ENCODE data around the gene EIF4ENIF1.
"Not testable (repeated sequence)": the region's sequence is repeated elsewhere in the genome, so short reads cannot be mapped to it uniquely, and the experiment has no call there.

Gene EIF4ENIF1

DNA sequence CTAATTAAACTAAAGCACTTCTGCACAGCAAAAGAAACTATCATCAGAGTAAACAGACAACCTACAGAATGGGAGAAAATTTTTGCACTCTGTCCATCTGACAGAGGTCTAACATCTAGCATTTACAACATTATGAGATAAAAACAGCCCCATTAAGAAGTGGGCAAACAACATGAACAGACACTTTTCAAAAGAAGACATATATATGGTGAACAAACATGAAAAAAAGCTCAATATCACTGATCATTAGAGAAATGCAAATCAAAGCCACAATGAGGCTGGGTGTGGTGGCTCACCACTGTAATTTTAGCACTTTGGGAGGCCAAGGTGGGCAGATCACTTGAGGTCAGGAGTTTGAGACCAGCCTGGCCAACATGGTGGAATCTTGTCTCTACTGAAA, 17.9 kb upstream of the EIF4ENIF1 start:
- H3K36me3 ChIP-seq (ENCODE audit: control insufficient read depth, low read depth, low read length); H3K27ac ChIP-seq (ENCODE audit: low read length); H3K4me3 ChIP-seq (ENCODE audit: low read length); H3K4me1 ChIP-seq (ENCODE audit: control insufficient read depth, low read depth, low read length); H3K9ac ChIP-seq (ENCODE audit: low read length); H3K9me3 ChIP-seq (ENCODE audit: control insufficient read depth, low read depth, low read length); H3K27me3 ChIP-seq (ENCODE audit: control insufficient read depth, insufficient read depth, low read length): not testable (repeated sequence)

DNA sequence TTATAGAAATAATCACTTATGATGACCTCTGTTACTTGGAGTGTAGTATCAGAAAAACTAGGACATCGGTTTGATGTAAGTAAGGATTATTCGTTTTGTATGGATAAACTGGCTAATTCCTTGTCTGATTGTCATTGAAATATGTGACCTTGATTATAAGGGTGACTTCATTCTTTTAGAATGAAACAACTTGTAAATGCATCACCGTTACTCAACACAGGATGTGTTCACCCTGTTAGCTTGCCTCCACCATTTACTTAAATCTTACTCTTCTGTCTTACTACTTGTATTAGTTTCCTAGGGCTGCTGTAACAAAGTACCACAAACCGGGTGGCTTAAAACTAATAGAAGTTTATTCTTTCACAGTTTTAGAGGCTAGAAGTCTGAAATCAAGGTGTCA, 14.6 kb upstream of the EIF4ENIF1 start:
- Histone ChIP-seq H3K36me3 (ENCODE audit: control insufficient read depth, low read depth, low read length) (peaks cover 6% of the 10 kb centered on the region), H3K27ac (ENCODE audit: low read length) (no peak overlapping the region)

DNA sequence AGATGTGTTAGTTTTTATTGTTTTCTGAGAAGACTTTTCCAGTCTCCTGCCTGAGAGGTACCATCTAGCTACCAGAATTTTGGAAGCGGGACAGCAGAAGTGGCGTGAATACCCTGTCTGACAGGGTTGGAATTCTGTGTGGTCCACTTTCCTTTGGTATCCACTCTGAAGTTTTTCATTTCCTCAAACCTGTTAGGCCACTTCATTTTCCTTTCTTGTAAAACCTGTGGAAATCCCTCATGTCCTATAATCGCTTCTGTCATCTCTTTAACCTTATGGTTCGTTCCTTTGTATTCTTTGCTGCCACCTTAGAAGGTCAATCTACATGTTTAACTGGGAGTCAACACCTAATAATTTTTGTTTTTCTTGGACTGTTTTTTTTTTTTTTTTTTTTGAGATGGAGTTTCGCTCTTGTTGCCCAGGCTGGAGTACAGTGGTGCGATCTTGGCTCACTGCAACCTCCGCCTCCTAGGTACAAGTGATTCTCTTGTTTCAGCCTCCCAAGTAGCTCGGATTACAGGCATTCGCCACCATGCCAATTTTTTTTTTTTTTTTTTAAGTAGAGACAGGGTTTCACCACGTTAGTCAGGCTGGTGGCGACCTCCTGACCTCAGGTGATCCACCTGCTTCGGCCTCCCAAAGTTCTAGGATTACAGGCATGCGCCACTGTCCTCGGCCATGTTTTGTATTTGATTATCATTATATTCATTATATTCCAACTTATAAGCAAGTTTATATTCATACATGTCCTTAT, 13.7 kb upstream of the EIF4ENIF1 start:
- peaks cover under 1% of the 10 kb centered on the region for H3K36me3 ChIP-seq (ENCODE audit: control insufficient read depth, low read depth, low read length)
- no peak overlapping the region for H3K27ac ChIP-seq (ENCODE audit: low read length)
- H3K9ac ChIP-seq (ENCODE audit: low read length) = no peak overlapping the region
- H3K4me3 ChIP-seq (ENCODE audit: low read length) = no peak overlapping the region
- H3K27me3 ChIP-seq (ENCODE audit: control insufficient read depth, insufficient read depth, low read length) = no peaks in the 10 kb centered on the region
- no peaks in the 10 kb centered on the region for H3K4me1 ChIP-seq (ENCODE audit: control insufficient read depth, low read depth, low read length)
- no peaks in the 10 kb centered on the region for H3K9me3 ChIP-seq (ENCODE audit: control insufficient read depth, low read depth, low read length)

More for the DNA sequence above, 14.6 kb upstream of the EIF4ENIF1 start:
- H3K9ac ChIP-seq (ENCODE audit: low read length) = no peak overlapping the region
- H3K4me1 ChIP-seq (ENCODE audit: control insufficient read depth, low read depth, low read length) = no peaks in the 10 kb centered on the region
- no peaks in the 10 kb centered on the region for H3K27me3 ChIP-seq (ENCODE audit: control insufficient read depth, insufficient read depth, low read length)
- H3K4me3 ChIP-seq (ENCODE audit: low read length) = no peak overlapping the region
- no peaks in the 10 kb centered on the region for H3K9me3 ChIP-seq (ENCODE audit: control insufficient read depth, low read depth, low read length)

DNA sequence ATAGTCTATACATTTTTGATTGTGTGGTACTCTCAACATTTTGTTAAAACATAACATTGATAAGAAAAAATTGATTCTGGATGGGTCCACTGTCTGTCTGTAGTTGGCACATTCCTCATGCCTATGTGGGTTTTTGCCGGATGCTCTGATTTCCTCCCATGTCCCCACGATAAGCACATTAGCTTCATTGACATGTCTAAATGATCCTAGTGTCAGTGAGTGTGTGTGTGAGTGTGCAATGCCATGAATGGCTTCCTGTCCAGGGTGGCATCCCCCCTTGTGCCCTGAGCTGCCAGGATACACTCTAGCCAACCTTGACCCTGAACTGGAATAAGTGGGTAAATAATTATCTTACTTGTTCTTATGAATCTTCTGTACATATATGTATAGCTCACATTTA, 12.1 kb upstream of the EIF4ENIF1 start:
- no peaks in the 10 kb centered on the region for H3K9me3 ChIP-seq (ENCODE audit: control insufficient read depth, low read depth, low read length)
- no peak overlapping the region for H3K4me3 ChIP-seq (ENCODE audit: low read length)
- H3K27ac ChIP-seq (ENCODE audit: low read length) = no peak overlapping the region
- H3K27me3 ChIP-seq (ENCODE audit: control insufficient read depth, insufficient read depth, low read length) = peaks cover 12% of the 10 kb centered on the region
- H3K9ac ChIP-seq (ENCODE audit: low read length) = no peak overlapping the region
- H3K36me3 ChIP-seq (ENCODE audit: control insufficient read depth, low read depth, low read length) = no peaks in the 10 kb centered on the region
- peaks cover 5% of the 10 kb centered on the region for H3K4me1 ChIP-seq (ENCODE audit: control insufficient read depth, low read depth, low read length)

DNA sequence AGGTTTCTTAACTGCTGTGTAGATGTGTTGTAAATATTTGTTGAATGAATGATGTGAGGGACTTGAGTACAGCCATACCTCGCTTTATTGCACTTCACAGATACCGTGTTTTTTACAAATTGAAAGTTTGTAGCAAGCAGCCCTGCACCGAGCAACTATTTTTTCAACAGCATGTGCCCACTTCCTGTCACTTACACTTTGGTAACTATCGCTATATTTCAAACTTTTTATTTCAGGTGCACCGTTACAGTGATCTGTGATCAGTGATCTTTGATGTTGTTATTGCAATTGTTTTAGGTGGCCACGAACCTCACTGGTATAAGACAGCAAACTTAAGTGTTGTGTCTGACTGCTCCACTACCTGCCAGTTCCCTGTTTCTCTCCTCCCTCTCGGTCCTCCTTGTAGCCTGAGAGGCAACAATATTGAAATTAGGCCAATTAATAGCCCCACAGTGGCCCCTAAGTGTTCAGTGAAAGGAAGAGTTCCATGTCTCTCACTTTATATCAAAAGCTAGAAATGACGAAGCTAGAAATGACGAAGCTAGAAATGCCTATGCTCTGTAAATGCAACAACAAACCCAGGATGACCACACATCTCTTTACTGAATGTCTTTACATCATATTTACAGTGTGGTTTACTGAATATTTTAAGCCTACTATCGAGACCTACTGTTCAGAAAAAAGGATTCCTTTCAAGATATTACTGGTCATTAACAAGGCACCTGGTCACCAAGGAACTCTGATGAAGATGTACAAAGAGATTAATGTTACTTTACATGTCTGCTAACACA, 7.7 kb upstream of the EIF4ENIF1 start:
- Histone ChIP-seq H3K9me3 (ENCODE audit: control insufficient read depth, low read depth, low read length) (no peaks in the 10 kb centered on the region), H3K4me1 (ENCODE audit: control insufficient read depth, low read depth, low read length) (peaks cover 8% of the 10 kb centered on the region), H3K9ac (ENCODE audit: low read length) (peak overlapping the region; percentile 68), H3K27ac (ENCODE audit: low read length) (no peak overlapping the region), H3K27me3 (ENCODE audit: control insufficient read depth, insufficient read depth, low read length) (peaks cover 12% of the 10 kb centered on the region), H3K36me3 (ENCODE audit: control insufficient read depth, low read depth, low read length) (no peaks in the 10 kb centered on the region), H3K4me3 (ENCODE audit: low read length) (peak overlapping the region; percentile 88)

DNA sequence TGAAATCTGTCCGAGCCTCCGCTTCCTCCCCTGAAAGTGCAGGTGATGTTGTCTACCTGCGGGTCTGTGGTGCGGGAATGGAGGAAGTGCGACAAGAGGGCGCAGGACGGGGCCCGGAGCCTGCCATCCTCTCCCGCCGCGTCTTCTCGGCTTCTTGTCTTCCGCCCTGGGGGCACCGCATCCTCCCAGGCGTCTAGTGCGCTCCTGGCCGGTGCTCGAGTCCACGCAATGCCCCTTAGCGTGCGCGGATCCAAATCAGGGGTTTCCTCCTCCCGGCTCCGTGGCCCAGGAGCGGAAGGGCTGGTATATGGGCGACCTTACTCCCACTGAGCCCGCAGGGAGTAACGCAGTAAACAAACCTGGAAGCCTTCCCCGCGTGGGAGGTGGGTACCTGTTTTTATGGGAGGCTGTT, 7.1 kb upstream of the EIF4ENIF1 start:
- Histone ChIP-seq H3K27me3 (ENCODE audit: control insufficient read depth, insufficient read depth, low read length) (peaks cover 12% of the 10 kb centered on the region), H3K4me3 (ENCODE audit: low read length) (peak overlapping the region; percentile 88), H3K27ac (ENCODE audit: low read length) (no peak overlapping the region), H3K36me3 (ENCODE audit: control insufficient read depth, low read depth, low read length) (no peaks in the 10 kb centered on the region), H3K9ac (ENCODE audit: low read length) (peak overlapping the region; percentile 68), H3K9me3 (ENCODE audit: control insufficient read depth, low read depth, low read length) (no peaks in the 10 kb centered on the region), H3K4me1 (ENCODE audit: control insufficient read depth, low read depth, low read length) (peaks cover 8% of the 10 kb centered on the region)

DNA sequence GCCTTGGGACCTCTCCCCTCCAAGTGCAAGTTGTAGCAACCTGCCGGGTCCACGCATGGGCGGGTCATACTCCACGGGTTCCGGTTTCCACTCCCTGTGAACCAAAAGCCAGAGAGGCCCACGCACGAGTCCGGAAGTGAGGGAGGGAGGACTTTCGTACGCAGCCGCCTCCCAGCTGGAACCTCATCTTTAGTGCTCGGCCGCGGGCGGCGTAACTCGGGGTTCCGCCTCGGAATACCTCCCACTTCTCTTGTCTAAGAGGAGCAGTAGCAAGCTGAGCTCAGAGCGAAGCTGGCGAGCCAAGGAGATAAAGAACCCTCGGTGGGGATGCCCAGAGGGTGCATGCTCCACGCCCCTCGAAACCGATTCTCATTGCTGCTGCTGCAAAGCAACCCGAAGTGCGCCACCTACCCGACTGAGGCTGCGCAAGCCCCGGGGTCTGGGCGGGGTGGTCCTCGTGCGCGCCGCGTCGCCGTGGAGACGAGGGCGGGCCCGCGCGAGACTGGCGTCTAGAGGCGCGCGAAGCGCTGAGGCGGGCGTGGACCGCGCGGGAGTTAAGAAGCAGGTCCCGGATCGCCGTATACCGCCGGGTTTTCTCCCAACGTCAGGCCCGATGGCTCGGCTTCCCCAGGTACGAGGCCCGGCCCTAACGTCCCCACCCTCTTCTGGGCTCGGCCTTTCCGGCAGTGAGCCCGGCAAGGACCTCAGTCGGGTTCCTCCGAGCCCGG, 6.5 kb upstream of the EIF4ENIF1 start, which contains the start of gene SFI1:
TSS of gene SFI1 (plus strand) at position 530 of the 728 bp plus-strand sequence. CDS start 11,749 bp downstream, outside the sequence.
- peaks cover 11% of the 10 kb centered on the region for H3K4me1 ChIP-seq (ENCODE audit: control insufficient read depth, low read depth, low read length)
- no peaks in the 10 kb centered on the region for H3K9me3 ChIP-seq (ENCODE audit: control insufficient read depth, low read depth, low read length)
- H3K27me3 ChIP-seq (ENCODE audit: control insufficient read depth, insufficient read depth, low read length) = peaks cover 12% of the 10 kb centered on the region
- peak within 1 kb of the TSS; percentile 68 for H3K9ac ChIP-seq (ENCODE audit: low read length)
- peak within 1 kb of the TSS; percentile 88 for H3K4me3 ChIP-seq (ENCODE audit: low read length)
- H3K27ac ChIP-seq (ENCODE audit: low read length) = no peak within 1 kb of the TSS
- H3K36me3 ChIP-seq (ENCODE audit: control insufficient read depth, low read depth, low read length) = no peaks in the 10 kb centered on the region

DNA sequence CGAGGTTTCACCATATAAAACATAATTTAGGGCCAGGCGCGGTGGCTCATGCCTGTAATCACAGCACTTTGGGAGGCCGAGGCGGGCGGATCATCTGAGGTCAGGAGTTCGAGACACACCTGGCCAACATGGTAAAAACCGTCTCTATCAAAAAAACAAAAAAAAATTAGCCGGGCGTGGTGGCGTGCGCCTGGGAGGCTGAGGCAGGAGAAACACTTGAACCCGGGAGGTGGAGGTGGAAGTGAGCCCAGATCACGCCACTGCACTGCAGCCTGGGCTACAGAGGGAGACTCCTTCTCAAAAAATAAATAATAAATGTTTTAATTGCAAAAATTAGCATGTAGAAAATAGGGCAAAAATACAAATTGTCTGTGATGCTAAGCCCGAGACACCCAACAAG, 5.7 kb upstream of the EIF4ENIF1 start:
- Histone ChIP-seq H3K4me3 (ENCODE audit: low read length) (peak overlapping the region; percentile 88), H3K27me3 (ENCODE audit: control insufficient read depth, insufficient read depth, low read length) (peaks cover 12% of the 10 kb centered on the region), H3K36me3 (ENCODE audit: control insufficient read depth, low read depth, low read length) (no peaks in the 10 kb centered on the region), H3K9ac (ENCODE audit: low read length) (peak overlapping the region; percentile 68), H3K4me1 (ENCODE audit: control insufficient read depth, low read depth, low read length) (peaks cover 19% of the 10 kb centered on the region), H3K9me3 (ENCODE audit: control insufficient read depth, low read depth, low read length) (no peaks in the 10 kb centered on the region), H3K27ac (ENCODE audit: low read length) (no peak overlapping the region)

DNA sequence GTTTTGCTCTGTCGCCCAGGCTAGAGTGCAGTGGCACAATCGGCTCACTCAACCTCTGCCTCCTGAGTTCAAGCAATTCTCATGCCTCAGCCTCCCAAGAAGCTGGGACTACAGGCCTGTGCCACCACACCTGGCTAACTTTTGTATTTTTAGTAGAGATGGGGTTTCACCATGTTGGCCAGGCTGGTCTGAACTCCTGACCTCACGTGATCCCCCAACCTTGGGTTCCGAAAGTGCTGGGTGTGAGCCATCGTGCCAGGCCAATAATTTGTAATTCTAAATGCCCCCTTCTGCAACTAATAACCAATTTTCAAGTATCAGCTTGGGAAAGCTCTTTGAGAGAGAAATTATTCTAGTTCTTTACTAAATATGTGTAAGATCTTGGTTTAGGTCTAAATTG, 3.7 kb upstream of the EIF4ENIF1 start:
- not testable (repeated sequence) for H3K27ac ChIP-seq (ENCODE audit: low read length); H3K9ac ChIP-seq (ENCODE audit: low read length); H3K4me3 ChIP-seq (ENCODE audit: low read length); H3K36me3 ChIP-seq (ENCODE audit: control insufficient read depth, low read depth, low read length); H3K9me3 ChIP-seq (ENCODE audit: control insufficient read depth, low read depth, low read length)
- peaks cover 12% of the 10 kb centered on the region for H3K27me3 ChIP-seq (ENCODE audit: control insufficient read depth, insufficient read depth, low read length)
- peaks cover 24% of the 10 kb centered on the region for H3K4me1 ChIP-seq (ENCODE audit: control insufficient read depth, low read depth, low read length)

DNA sequence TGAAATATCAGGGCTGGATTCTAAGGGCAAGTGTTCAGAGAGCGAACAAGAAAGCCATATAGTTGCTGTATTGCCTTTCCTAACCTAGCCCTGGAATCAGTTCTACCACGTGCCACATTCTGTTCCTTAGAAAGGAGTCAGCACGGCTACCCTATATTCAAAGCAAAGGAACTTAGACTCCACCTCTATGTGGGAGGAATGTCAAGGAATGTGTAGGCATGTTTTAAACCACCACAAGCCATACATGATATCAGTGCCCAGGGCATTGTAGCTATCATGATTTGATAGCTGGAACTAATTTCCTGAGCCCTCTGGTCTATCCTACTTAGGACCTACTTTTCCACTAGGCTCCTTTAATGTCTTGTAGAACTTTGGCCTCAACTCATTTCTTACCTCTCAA, 2.5 kb upstream of the EIF4ENIF1 start:
- peaks cover 11% of the 10 kb centered on the region for H3K36me3 ChIP-seq (ENCODE audit: control insufficient read depth, low read depth, low read length)
- H3K9ac ChIP-seq (ENCODE audit: low read length) = no peak overlapping the region
- peaks cover 4% of the 10 kb centered on the region for H3K27me3 ChIP-seq (ENCODE audit: control insufficient read depth, insufficient read depth, low read length)
- H3K4me3 ChIP-seq (ENCODE audit: low read length) = no peak overlapping the region
- no peaks in the 10 kb centered on the region for H3K9me3 ChIP-seq (ENCODE audit: control insufficient read depth, low read depth, low read length)
- H3K4me1 ChIP-seq (ENCODE audit: control insufficient read depth, low read depth, low read length) = peaks cover 24% of the 10 kb centered on the region
- no peak overlapping the region for H3K27ac ChIP-seq (ENCODE audit: low read length)

DNA sequence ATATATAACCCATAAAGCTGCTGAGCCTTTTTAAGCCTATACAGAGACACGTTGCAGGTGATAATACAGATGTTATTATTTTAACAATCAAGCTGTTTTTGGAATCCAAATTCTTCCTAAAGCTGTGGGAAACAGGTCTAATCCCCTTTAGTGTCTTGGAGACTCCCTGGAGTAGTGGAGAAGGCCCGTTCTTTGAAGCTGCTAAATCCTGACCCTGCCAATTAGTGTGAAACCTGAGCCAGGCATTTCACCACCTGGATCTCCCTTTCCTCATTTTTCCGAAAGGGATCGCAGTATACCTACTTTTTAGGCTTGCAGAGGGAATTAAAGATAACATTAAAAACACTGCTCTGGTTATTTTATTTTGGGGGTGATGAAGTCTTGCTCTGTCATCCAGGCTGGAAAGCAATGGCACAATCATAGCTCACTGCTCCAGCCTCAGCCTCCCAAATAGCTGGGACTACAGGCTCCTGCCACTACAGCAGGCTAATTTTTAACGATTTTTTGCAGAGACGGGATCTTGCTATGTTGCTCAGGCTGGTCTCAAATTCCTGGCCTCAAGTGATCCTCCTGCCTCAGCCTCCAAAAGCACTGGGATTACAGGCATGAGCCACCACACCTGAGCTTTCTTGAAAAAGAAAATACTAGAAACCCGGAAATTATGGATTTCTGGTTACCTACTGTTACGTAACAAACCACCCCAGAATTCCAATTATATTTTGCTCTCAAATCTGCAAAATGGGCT, 1.7 kb upstream of the EIF4ENIF1 start:
- H3K4me1 ChIP-seq (ENCODE audit: control insufficient read depth, low read depth, low read length) = peaks cover 21% of the 10 kb centered on the region

More for the DNA sequence above, 1.7 kb upstream of the EIF4ENIF1 start:
- peaks cover 14% of the 10 kb centered on the region for H3K36me3 ChIP-seq (ENCODE audit: control insufficient read depth, low read depth, low read length)
- no peaks in the 10 kb centered on the region for H3K27me3 ChIP-seq (ENCODE audit: control insufficient read depth, insufficient read depth, low read length)
- H3K9me3 ChIP-seq (ENCODE audit: control insufficient read depth, low read depth, low read length) = no peaks in the 10 kb centered on the region
- peak overlapping the region; percentile 66 for H3K4me3 ChIP-seq (ENCODE audit: low read length)
- H3K9ac ChIP-seq (ENCODE audit: low read length) = no peak overlapping the region
- no peak overlapping the region for H3K27ac ChIP-seq (ENCODE audit: low read length)
